ENCODE measurements around the gene FOXN3.
A peak's percentile ranks its signal among the peaks of the same experiment; 100 is the strongest.
"Not testable (repeated sequence)": the region's sequence is repeated elsewhere in the genome, so short reads cannot be mapped to it uniquely, and the experiment has no call there.

FOXN3 gene

GRCh38 chr14:89267656-89268055 is 149.4 kb downstream of the FOXN3 start:
- DNase-seq, result no peak

DNA sequence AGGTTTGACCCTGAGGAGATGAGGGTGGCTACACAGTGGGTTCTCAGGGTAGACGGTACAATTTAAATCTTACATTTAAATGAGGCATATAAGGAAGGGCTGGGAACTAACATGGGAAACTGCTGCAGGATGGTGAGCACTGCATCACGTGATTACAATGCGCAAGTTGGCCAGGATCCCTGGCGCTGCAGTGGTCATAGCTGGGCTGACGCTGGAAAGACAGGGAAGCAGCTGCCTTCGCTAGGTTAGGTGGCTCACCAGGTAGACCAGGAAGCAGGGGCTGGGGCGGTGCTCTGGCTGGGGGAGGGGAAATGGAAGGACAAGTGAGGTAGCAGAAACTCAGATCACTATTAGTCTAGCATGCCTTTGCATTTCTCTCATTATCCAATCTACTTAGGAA is 149.9 kb downstream of the FOXN3 start:
- no peak for DNase-seq

GRCh38 chr14:89266754-89267153 is 150.3 kb downstream of the FOXN3 start:
- DNase-seq, result no peak

- no peak for DNase-seq
Measured at GRCh38 chr14:89265234-89265633, 151.8 kb downstream of the FOXN3 start.

GRCh38 chr14:89264196-89264800 is 152.7 kb downstream of the FOXN3 start:
- DNase-seq, result peak; percentile 13

- DNase-seq, result no peak
Measured at GRCh38 chr14:89262041-89262440, 155.0 kb downstream of the FOXN3 start.

GRCh38 chr14:89260898-89261297 is 156.1 kb downstream of the FOXN3 start:
- DNase-seq, result no peak

DNA sequence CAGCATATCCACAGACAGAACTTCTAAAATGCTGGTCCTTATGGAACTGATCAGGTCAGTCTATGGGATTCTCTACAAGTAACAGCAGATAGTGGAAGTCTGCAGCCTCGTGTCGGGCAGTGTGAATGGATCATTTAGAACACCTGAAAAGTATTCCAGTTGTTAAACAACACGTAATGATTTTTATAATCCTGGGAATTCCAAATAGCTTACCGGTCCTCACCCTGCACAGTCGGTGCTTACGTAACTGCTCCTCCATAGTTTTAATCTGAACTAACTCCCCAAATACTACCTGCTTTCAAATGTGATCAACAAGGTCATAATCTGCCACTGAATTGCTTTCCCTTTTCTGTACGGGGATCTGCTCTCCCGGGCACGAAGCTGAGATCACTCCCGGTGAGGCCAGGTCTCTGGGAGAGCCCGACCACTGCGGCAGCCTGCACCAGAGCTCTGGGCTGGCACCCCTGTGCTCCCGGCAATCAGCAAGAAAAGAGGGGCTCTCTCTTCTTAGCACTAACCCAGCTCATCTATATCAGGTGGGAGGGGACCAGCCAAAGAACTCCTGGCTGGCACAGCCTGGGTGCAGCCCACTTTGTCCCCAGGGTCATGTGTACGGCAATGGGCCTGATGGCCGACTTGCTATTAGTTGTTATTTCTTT is 157.0 kb downstream of the FOXN3 start:
- no peak for DNase-seq

GRCh38 chr14:89258728-89259273 is 158.2 kb downstream of the FOXN3 start:
- DNase-seq, result no peak

- DNase-seq, result no peak
Measured at GRCh38 chr14:89256951-89257350, 160.1 kb downstream of the FOXN3 start.

DNA sequence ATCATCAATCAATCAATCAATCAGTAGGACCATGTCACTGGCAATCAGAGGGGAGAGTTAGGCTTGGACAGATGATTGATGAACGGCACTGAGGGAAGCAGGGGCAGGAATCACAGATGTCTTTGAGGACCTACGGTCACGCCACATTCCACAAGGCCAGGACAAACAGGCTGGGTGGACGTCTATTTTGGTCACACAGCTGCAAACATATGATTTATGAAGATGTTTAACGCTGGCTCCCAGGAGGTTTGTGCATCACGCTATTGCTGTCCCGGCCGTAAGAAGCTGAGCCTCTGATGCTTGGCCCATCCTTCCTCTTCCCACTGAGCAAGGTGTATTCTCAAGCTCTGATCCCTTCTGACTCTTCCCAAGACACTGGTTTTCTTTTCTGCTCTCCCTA is 160.8 kb downstream of the FOXN3 start:
- no peak for DNase-seq

DNA sequence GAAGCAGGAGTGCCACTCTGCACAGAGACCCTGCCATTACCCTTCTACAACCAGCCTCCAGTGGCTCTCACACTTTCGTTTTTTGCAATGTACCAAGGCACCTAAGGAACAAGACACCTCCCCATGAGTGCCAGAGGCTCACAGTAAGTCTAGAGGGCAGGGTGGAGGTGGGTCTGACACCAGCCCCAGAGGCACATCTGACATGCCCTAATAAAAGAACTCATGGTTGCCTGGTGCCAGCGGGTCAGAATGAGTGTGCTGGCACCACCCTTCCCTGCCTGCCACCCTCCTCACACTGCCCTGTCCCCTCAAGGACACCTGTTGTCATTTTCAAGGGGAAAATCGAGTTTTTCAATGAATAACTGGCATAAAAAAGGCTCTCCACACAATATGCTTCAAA is 161.2 kb downstream of the FOXN3 start:
- DNase-seq, result no peak

DNA sequence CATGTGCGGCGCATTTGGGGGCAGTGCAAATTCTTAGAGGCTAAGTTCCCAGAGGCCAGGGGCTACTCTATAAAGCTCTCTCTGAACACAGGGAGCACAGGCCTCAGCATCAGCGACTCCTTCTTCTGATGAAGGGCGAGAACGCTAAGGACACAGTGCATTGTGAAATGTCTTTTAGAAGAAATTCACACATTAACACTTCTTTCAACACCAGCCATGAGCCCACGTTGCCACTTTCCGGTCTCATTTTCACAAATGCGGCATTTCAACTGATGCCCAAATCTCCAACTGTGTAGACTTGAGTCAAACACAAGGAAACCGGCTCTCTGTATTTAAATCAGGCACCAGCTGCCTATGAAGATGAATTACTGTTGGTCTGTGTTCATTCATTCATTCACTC is 162.0 kb downstream of the FOXN3 start:
- DNase-seq, result no peak

- no peak for DNase-seq
Measured at GRCh38 chr14:89254166-89254909, 162.7 kb downstream of the FOXN3 start.

- DNase-seq, result no peak
Measured at GRCh38 chr14:89252887-89253532, 164.0 kb downstream of the FOXN3 start.

DNA sequence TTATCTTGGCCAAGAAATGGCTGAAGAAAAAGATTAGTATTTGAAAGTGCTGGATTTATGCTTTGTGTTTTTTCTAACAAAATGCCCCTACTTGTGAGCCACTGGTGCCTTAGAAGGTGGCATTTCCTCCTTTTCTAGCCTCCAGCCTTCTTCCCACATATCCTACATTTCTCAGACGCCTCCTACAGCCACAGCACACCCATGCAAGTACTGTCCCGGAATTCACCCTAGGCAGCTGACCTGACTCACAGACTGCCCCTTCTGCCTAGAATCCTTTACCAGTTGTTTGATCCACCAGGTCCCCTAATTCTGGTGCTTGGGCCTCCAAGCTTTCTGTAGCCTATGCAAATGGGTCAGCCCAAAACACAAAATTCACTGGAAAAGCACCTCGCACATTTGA is 166.0 kb downstream of the FOXN3 start:
- no peak for DNase-seq

DNA sequence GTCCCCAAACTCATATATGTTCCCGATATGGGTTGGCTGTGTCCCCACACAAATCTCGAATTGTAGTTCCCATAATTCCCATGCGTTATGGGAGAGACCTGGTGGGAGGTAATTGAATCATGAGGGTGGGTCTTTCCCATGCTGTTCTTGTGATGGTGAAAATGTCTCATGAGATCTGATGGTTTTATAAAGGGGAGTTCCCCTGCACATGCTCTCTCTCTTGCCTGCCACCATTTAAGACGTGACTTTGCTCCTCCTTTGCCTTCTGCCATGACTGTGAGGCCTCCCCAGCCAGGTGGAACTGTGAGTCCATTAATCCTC is 166.4 kb downstream of the FOXN3 start:
- DNase-seq, result not testable (repeated sequence)

- no peak for DNase-seq
Measured at GRCh38 chr14:89249972-89250654, 166.9 kb downstream of the FOXN3 start.

- no peak for DNase-seq
Measured at GRCh38 chr14:89249065-89249695, 167.9 kb downstream of the FOXN3 start.

DNA sequence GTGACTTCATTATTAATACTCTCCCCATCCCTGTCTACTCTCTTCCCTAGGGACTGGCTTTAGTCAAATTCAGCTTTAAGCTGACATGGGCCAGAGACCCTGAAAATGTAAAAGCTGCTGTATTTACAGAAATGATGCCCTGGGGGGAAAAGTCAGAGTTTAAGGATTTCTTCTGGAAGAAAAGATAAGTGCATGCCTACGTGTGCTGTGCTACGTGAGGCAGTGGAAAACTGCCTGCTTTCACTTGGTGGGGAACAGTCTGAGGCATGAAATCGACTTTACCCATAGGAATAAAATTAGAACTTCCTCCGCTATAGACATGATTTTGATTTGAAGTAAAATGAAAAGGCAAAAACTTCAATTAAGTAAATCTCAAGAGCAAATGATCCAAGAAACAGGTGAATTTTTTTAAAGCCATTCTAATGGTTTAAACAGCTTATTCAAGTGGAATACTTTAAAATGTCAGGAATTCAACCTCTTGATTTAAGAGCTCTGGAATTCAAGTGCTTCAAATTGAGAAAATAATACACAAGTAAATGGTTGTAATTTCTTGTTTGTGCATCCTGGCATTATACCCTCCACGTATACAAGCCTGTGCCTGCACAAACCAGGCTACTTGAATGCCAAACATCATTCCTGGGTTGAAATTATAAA is 168.5 kb downstream of the FOXN3 start:
- DNase-seq, result no peak

GRCh38 chr14:89247457-89248122 is 169.4 kb downstream of the FOXN3 start:
- DNase-seq, result no peak

All from activated CD4-positive, alpha-beta T cell treated with anti-CD3 and anti-CD28 coated beads for 48 hours (primary cell).